ENCODE measurements around the gene FLACC1. TPM values are rescaled to one million over a fixed set of nuclear protein-coding genes. Genes with fewer than 3 reads are reported as not detected.

The FLACC1 gene
- total RNA-seq, 1 experiment from 2014 or later: 0.87 TPM

DNA sequence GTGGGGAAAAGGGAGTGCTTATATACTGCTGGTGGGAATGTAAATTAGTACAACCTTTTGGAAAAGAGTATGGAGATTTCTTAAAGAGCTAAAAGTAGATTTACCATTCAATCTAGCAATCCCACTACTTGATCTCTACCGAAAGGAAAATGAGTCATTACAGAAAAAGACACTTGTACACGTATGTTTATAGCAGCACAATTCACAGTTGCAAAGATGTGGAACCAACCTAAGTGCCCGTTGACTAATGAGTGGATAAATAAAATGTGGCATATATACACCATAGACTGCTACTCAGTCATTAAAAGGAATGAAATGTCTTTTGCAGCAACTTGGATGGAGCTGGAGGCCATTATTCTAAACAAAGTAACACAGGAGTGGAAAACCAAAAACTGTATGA is 29.5 kb downstream of the FLACC1 start:
- 0 out of 2 replicates have a peak, but pooled peaks cover 4% of the 10 kb centered on the region for H3K9me3 ChIP-seq (ENCODE audit: insufficient read depth, low read depth)
- TF ChIP-seq EZH2 (IDR thresholded peaks at IDR 0.05; ENCODE audit: low read depth): no peak
- H2AFZ ChIP-seq: no peak overlapping the region
- H4K20me1 ChIP-seq (ENCODE audit: insufficient read depth): no peaks in the 10 kb centered on the region
- no peaks in the 10 kb centered on the region for H3K9me2 ChIP-seq (ENCODE audit: insufficient read depth)
- intact Hi-C loops (cut with micrococcal nuclease; ENCODE audit: unreplicated experiment): no loop called here
- POLR2A ChIA-PET (ENCODE audit: unreplicated experiment): no interaction called here
- CTCF ChIA-PET: no interaction called here
- no peak overlapping the region for H3K4me2 ChIP-seq
- no peaks in the 10 kb centered on the region for H3K36me3 ChIP-seq (ENCODE audit: low read depth)
- no TSS peak for BruUV-seq (replicated peaks)
- no peaks in the 10 kb centered on the region for H3K27me3 ChIP-seq (ENCODE audit: insufficient read depth, low read depth)
- no peaks in the 10 kb centered on the region for H3F3A ChIP-seq (ENCODE audit: insufficient read depth, low read depth)
- no peaks in the 10 kb centered on the region for H3K79me2 ChIP-seq (ENCODE audit: low read depth)
- no peak for DNase-seq
- H3K4me1 ChIP-seq (replicated peaks; ENCODE audit: insufficient read depth): no peaks in the 10 kb centered on the region
- no peak overlapping the region for H3K4me3 ChIP-seq
- H3K27ac ChIP-seq: no peak overlapping the region

DNA sequence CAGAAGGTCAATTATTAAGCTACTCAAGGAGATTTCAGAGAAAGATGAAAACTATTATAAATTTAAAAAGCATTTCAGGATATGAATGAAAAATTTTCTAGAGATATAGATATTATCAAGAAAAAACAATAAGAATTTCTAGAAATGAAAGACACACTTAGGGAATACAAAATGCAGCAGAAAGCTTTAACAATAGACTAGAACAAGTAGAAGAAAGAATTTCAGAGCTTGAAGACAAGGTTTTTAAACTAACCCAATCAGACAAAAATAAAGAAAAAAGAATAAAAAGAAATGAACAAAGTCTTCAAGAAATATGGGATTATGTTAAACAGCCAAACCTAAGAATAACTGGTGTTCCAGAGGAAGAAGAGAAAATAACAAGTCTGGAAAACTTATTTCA is 34.4 kb downstream of the FLACC1 start:
- Histone ChIP-seq H3K4me3 (no peak overlapping the region), H3K27ac (no peak overlapping the region), H3K36me3 (ENCODE audit: low read depth) (no peaks in the 10 kb centered on the region), H3K79me2 (ENCODE audit: low read depth) (no peaks in the 10 kb centered on the region), H3K27me3 (ENCODE audit: insufficient read depth, low read depth) (no peaks in the 10 kb centered on the region), H3F3A (ENCODE audit: insufficient read depth, low read depth) (no peaks in the 10 kb centered on the region), H3K9me3 (ENCODE audit: insufficient read depth, low read depth) (0 out of 2 replicates have a peak, but pooled peaks cover 4% of the 10 kb centered on the region), H3K4me1 (replicated peaks; ENCODE audit: insufficient read depth) (no peaks in the 10 kb centered on the region), H2AFZ (no peak overlapping the region), H4K20me1 (ENCODE audit: insufficient read depth) (no peaks in the 10 kb centered on the region), H3K4me2 (no peak overlapping the region), H3K9me2 (ENCODE audit: insufficient read depth) (no peaks in the 10 kb centered on the region)
- no peak for TF ChIP-seq EZH2 (IDR thresholded peaks at IDR 0.05; ENCODE audit: low read depth)
- TF ChIP-seq, protein P1, sequence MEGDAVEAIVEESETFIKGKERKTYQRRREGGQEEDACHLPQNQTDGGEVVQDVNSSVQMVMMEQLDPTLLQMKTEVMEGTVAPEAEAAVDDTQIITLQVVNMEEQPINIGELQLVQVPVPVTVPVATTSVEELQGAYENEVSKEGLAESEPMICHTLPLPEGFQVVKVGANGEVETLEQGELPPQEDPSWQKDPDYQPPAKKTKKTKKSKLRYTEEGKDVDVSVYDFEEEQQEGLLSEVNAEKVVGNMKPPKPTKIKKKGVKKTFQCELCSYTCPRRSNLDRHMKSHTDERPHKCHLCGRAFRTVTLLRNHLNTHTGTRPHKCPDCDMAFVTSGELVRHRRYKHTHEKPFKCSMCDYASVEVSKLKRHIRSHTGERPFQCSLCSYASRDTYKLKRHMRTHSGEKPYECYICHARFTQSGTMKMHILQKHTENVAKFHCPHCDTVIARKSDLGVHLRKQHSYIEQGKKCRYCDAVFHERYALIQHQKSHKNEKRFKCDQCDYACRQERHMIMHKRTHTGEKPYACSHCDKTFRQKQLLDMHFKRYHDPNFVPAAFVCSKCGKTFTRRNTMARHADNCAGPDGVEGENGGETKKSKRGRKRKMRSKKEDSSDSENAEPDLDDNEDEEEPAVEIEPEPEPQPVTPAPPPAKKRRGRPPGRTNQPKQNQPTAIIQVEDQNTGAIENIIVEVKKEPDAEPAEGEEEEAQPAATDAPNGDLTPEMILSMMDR (conservative IDR thresholded peaks at IDR 0.05): no peak
- CTCF ChIA-PET: interaction anchor here (0.6 kb wide), 1 partner anchor 390 kb away, joined by 5 read pairs; no protein-coding TSS in a partner anchor
- intact Hi-C loops (cut with micrococcal nuclease; ENCODE audit: unreplicated experiment): no loop called here
- DNase-seq: no peak
- BruUV-seq (replicated peaks): no TSS peak
- POLR2A ChIA-PET (ENCODE audit: unreplicated experiment): no interaction called here

DNA sequence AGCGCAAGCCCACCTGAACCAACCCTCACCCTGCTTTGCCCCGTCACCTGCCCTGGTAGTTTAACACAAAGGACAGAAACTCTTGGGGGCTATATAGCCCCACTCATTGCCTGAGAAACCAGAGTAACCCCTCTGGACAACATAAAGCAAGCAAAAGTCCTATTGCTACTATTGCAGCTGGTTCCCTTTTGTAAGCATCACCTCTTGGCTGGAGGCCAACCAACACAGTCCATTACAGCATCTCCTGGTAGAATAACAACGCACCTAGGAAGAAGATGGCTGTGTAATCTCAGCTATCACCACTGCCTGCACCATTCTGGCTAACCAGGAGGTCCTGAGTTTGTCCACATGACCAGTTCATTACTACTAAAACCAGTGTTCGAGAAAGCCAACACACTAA is 36.4 kb downstream of the FLACC1 start:
- Histone ChIP-seq H3K9me2 (ENCODE audit: insufficient read depth) (no peaks in the 10 kb centered on the region), H3K4me1 (replicated peaks; ENCODE audit: insufficient read depth) (no peaks in the 10 kb centered on the region), H3K9me3 (ENCODE audit: insufficient read depth, low read depth) (0 out of 2 replicates have a peak, but pooled peaks cover 4% of the 10 kb centered on the region), H2AFZ (no peak overlapping the region), H3K79me2 (ENCODE audit: low read depth) (no peaks in the 10 kb centered on the region), H4K20me1 (ENCODE audit: insufficient read depth) (no peaks in the 10 kb centered on the region), H3F3A (ENCODE audit: insufficient read depth, low read depth) (no peaks in the 10 kb centered on the region), H3K4me2 (no peak overlapping the region), H3K27me3 (ENCODE audit: insufficient read depth, low read depth) (no peaks in the 10 kb centered on the region), H3K36me3 (ENCODE audit: low read depth) (no peaks in the 10 kb centered on the region), H3K4me3 (no peak overlapping the region), H3K27ac (no peak overlapping the region)
- DNase-seq: no peak
- CTCF ChIA-PET: no interaction called here
- no TSS peak for BruUV-seq (replicated peaks)
- intact Hi-C loops (cut with micrococcal nuclease; ENCODE audit: unreplicated experiment): no loop called here
- POLR2A ChIA-PET (ENCODE audit: unreplicated experiment): no interaction called here
- TF ChIP-seq, protein P1 (conservative IDR thresholded peaks at IDR 0.05): no peak
- no peak for TF ChIP-seq EZH2 (IDR thresholded peaks at IDR 0.05; ENCODE audit: low read depth)

DNA sequence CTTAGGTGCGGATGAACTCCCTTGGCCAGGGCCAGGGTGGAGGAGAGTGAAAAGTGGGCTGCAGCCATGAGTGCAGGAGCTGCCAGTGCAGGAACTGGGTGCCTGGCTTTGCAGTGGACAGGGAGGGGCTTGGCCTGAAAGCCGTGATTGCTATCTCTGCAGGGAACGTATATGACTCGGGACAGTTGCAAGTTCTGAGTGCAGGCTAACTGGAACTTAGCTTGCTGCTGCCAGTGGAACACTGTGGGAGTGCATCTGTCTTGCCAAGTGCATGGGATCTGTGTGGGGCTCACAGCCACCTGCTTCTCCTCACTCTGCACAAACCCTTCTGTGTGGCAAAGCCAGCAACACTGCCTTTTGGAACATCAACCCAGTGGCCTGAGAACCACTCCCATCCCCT is 36.9 kb downstream of the FLACC1 start:
- intact Hi-C loops (cut with micrococcal nuclease; ENCODE audit: unreplicated experiment): no loop called here

More for the DNA sequence above, 36.9 kb downstream of the FLACC1 start:
- Histone ChIP-seq H3K27ac (no peak overlapping the region), H3K36me3 (ENCODE audit: low read depth) (no peaks in the 10 kb centered on the region), H3K9me2 (ENCODE audit: insufficient read depth) (no peaks in the 10 kb centered on the region), H3K4me2 (no peak overlapping the region), H3K27me3 (ENCODE audit: insufficient read depth, low read depth) (no peaks in the 10 kb centered on the region), H3K9me3 (ENCODE audit: insufficient read depth, low read depth) (0 out of 2 replicates have a peak, but pooled peaks cover 4% of the 10 kb centered on the region), H3K4me3 (no peak overlapping the region), H3K79me2 (ENCODE audit: low read depth) (no peaks in the 10 kb centered on the region), H2AFZ (no peak overlapping the region), H3K4me1 (replicated peaks; ENCODE audit: insufficient read depth) (no peaks in the 10 kb centered on the region), H3F3A (ENCODE audit: insufficient read depth, low read depth) (no peaks in the 10 kb centered on the region), H4K20me1 (ENCODE audit: insufficient read depth) (no peaks in the 10 kb centered on the region)
- no TSS peak for BruUV-seq (replicated peaks)
- no peak for TF ChIP-seq EZH2 (IDR thresholded peaks at IDR 0.05; ENCODE audit: low read depth)
- TF ChIP-seq, protein P1 (conservative IDR thresholded peaks at IDR 0.05): no peak
- DNase-seq: no peak
- POLR2A ChIA-PET (ENCODE audit: unreplicated experiment): no interaction called here
- CTCF ChIA-PET: no interaction called here
